Activated CD4-positive, alpha-beta T cell treated with anti-CD3 and anti-CD28 coated beads, Interleukin-2, amount 50 U/mL, for 16 hours (primary cell): ENCODE results near the gene KRT7.

ENCODE experiments used
- DNase-seq: peaks from one replicate; pipeline ENCODE4 v3.0.0-alpha.2; 2020

Gene KRT7

GRCh38 chr12:52200086-52200780, 32.8 kb upstream of the KRT7 start:
- no peak for DNase-seq

GRCh38 chr12:52200781-52201450, 32.1 kb upstream of the KRT7 start:
- no peak for DNase-seq

- DNase-seq = no peak
These were observed 31.6 kb upstream of the KRT7 start for GRCh38 chr12:52201451-52201839.

- DNase-seq = no peak
These were observed 30.5 kb upstream of the KRT7 start for GRCh38 chr12:52202361-52203078.

GRCh38 chr12:52203079-52203921, 29.7 kb upstream of the KRT7 start:
- no peak for DNase-seq

GRCh38 chr12:52204095-52204930, 28.7 kb upstream of the KRT7 start:
- no peak for DNase-seq

- no peak for DNase-seq
These were observed 28.0 kb upstream of the KRT7 start for GRCh38 chr12:52204931-52205505.

- DNase-seq = no peak
These were observed 27.3 kb upstream of the KRT7 start for GRCh38 chr12:52205612-52206303.

- no peak for DNase-seq
These were observed 26.6 kb upstream of the KRT7 start for GRCh38 chr12:52206304-52207040.

- no peak for DNase-seq
These were observed 25.9 kb upstream of the KRT7 start for GRCh38 chr12:52207106-52207505.

GRCh38 chr12:52207895-52208294, 25.1 kb upstream of the KRT7 start:
- no peak for DNase-seq

- no peak for DNase-seq
These were observed 24.4 kb upstream of the KRT7 start for GRCh38 chr12:52208424-52209165.

- DNase-seq = no peak
These were observed 23.7 kb upstream of the KRT7 start for GRCh38 chr12:52209321-52209720.

- DNase-seq = no peak
These were observed 22.7 kb upstream of the KRT7 start for GRCh38 chr12:52210186-52210924.

GRCh38 chr12:52210925-52211650, 22.0 kb upstream of the KRT7 start:
- no peak for DNase-seq

GRCh38 chr12:52211716-52212585, 21.1 kb upstream of the KRT7 start:
- no peak for DNase-seq
